ENCODE results near the gene DMXL2.
"Not testable (repeated sequence)": the region's sequence is repeated elsewhere in the genome, so short reads cannot be mapped to it uniquely, and the experiment has no call there.

Gene DMXL2

GRCh38 chr15:51575775-51576174, 46.8 kb downstream of the DMXL2 start:
- no peak for DNase-seq (ENCODE audit: low read depth)

DNA sequence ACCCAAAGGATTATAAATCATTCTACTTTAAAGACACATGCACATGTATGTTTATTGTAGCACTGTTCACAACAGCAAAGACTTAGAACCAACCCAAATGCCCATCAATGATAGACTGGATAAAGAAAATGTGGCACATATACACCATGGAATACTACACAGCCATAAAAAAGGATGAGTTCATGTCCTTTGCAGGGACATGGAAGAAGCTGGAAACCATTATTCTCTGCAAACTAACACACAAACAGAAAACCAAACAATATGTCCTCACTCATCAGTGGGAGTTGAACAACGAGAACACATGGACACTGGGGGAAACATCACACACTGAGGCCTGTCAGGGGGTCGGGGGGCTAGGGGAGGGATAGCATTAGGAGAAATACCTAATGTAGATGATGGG, 49.2 kb downstream of the DMXL2 start:
- not testable (repeated sequence) for DNase-seq (ENCODE audit: low read depth)

DNA sequence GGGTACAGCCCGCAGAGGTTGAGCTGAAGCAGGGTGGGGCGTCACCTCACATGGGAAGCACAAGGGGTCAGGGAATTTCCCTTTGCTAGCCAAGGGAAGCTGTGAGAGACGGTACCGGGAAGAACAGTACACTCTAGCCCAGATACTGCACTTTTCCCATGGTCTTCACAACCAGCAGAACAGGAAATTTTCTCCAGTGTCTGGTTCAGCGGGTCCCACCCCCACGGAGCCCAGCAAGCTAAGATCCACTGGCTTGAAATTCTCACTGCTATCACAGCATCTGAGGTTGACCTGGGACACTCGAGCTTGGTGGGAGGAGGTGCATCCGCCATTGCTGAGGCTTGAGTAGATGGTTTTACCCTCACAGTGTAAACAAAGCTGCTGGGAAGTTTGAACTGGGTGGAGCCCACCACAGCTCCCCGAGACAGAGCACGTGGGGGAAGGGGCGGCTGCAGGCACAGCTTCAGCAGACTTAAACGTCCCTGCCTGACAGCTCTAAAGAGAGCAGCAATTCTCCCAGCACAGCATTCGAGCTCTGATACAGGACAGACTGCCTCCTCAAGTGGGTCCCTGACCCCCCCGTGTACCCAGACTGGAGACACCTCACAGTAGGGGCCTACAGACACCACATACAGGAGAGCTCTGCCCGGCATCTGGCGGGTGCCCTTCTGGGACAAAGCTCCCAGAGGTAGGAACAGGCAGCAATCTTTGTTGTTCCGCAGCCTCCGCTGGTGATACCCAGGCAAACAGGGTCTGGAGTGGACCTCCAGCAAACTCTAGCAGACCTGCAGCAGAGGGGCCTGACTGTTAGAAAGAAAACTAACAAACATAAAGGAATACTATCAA, 53.4 kb downstream of the DMXL2 start:
- DNase-seq (ENCODE audit: low read depth) = not testable (repeated sequence)

DNA sequence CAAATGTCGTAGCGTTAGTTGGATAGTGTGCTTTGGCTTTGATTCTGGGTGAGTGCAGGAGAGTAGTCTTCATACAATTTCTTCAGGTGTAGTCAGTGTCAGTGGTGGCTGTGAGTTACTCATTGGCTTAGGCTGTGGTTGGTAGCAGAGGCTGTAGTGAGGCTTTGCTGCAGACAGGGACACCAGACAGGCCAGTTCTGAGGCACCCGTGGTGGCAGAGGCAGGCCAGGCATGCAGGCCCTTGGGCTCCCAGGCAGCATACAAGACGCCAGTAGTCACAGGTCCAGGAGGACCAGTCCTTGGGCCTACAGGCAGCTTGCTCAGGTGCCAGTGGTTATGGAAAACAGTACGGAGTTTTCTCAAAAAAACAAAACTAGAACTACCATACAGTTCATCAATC, 61.3 kb downstream of the DMXL2 start:
- no peak for DNase-seq (ENCODE audit: low read depth)

GRCh38 chr15:51558876-51559275, 63.7 kb downstream of the DMXL2 start:
- no peak for DNase-seq (ENCODE audit: low read depth)

- no peak for DNase-seq (ENCODE audit: low read depth)
Observed at GRCh38 chr15:51558411-51558810, 64.2 kb downstream of the DMXL2 start.

DNA sequence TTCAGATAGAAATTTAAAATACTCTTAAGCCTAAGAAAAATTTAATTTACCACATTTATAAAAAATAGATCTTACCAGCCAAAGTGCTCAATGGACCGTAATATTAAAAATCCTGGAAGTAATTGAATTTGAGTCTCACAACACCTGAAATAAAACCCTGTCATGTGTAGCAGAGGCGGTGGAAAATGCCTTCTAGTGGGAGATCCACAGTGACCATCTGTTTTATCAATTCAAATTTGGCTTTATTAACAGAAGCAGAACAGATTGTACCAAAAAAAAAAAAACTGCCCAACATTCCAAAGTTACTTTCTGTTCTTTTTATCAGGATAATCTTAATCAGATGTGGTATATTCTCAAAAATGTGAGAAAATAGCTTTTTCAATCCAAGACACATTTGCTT, 71.7 kb downstream of the DMXL2 start:
- DNase-seq (ENCODE audit: low read depth) = no peak

DNA sequence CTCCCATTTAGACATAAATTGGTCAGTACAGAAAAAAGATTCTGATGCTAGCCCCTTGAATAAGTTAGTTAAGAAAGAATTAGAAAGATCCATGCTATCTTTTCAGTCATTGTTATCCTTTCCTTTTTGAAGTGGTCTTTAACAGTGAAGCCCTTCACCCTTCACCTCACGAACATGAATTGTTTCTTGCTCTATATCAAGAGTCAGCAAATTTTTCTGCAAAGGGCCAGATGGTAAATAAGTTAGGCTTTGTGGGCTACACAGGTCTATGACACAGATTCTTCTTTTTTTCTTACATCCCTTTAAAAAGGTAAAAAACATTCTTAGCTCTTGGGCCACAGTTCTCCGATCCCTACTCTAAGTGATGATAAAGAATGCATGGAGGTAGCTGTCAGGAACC, 74.9 kb downstream of the DMXL2 start:
- DNase-seq (ENCODE audit: low read depth) = no peak

GRCh38 chr15:51536965-51537574, 85.5 kb downstream of the DMXL2 start:
- DNase-seq (ENCODE audit: low read depth) = no peak

DNA sequence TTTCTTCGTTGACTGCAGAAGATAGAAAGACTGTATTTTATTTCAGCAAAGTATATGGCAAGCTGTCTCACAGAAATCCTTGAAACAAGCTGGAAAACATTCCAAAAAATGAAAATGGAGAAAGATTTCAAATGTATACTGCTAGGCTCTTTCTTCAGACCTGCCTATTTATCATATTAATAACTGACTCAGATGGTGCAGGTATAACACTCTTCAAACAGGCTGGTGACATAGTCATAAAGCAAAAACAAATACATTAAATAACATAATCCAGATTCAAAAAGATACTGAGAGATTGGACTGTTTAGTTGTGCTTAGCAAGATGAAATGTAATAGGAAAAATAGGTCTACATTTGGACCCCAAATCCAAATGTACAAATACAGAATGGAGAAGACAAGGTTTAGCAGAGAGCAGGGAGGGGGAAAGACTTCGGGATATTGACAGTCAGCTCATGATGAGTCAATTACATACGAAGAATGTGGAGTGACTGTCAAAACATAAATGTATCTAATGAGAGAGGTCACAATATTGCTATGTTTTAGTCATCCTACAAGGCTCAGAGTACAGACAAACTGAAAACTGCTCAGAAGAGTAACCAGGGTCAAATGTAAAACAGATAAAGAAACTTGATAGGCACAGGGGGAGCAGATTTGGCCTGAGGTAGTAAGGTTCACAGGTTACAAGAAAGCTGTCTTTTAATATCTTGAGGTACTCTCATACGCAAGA, 88.7 kb downstream of the DMXL2 start:
- DNase-seq (ENCODE audit: low read depth) = no peak

DNA sequence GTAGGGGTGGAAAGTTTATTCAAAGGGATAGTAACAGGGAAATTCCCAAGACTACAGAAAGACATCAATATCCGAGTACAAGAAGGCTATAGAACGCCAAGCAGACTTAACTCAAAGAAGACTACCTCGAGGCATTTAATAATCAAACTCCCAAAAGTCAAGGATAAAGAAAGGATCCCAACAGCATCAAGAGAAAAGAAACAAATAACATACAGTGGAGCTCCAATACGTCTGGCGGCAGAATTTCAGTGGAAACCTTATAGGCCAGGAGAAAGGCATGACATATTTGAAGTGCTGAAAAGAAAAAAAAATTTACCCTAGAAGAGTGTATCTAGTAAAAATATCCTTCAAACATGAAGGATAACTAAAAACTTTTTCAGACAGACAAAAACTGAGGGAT, 95.6 kb downstream of the DMXL2 start:
- no peak for DNase-seq (ENCODE audit: low read depth)

DNA sequence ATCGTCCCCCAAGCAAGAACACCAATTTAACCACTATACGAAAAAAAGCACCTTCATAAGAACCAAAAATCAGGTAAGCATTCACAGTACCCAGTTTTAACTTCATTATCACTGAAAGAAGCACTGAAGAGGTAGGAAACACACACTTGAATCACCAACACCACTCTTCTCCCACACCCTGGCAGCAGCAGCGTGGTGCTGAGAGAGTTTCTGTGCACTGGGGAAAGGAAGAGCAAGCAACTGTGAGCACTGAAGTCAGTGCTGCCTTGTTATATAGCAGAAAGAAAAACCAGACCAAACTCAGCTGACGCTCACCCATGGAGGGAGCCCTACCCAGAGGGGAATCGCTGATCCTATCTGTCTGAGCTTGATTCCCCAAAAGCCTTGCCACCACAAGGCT, 98.2 kb downstream of the DMXL2 start:
- no peak for DNase-seq (ENCODE audit: low read depth)

GRCh38 chr15:51516291-51516690, 106.3 kb downstream of the DMXL2 start:
- no peak for DNase-seq (ENCODE audit: low read depth)

DNA sequence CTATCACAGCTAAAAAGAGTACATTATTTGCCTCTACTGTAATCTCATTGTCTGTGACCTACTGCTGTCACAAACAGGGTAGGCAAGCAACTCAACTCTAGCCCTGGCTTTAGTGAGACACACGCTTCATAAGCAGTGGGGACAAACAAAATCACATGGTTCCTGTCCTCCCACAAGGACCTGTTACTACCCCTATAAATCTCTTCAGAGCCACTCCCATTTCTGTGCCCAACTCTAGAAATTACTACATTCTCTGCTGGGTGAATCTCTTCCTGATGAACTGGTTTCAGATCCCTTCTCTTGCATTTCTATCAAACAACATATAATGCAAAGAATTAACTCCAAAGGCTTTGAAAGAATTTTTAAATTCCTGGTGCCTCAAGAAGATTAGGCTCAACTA, 117.3 kb downstream of the DMXL2 start:
- DNase-seq (ENCODE audit: low read depth) = no peak

DNA sequence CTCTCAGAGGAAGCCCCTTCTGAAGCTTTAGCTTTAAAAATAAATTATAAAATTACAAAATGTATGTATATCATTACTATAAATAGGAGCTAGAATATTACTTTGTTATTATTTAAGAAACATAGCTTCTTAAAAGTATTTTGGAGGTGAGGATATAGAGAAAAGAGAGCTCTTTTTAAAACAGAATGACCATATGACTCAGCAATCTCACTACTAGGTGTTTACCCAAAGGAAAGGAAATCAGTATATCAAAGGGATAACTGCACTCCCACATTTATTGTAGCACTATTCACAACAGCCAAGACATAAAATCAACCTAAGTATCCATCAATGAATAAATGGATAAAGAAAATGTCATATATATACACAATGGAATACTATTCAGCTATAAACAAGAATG, 119.6 kb downstream of the DMXL2 start:
- DNase-seq (ENCODE audit: low read depth) = no peak

DNA sequence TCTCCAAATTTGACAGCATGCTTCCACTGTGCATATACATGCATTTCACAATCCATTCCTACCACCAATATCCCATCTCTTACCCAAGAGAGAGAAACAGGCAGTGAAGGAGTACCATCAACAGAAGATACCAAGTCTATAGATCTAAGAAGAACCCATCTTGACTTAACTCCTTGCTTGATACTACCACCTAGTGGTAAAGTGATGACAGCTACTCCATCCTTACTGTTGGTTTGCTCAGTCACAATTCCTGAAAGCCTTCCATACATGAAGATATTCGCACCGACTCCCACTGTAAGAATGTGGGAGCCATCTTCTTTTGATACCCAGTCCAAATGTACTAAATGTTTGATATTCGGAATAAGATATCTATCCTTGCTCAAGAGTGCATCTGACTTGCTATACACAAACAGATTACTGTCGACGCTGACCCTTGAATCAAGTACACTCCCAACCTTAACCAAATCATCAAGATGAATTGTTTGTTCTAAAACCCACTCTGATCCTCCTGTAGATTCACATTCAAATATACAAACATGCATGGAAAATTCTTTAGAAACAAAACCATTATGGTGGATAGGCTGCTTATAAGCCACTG, 123.1 kb downstream of the DMXL2 start:
- no peak for DNase-seq (ENCODE audit: low read depth)

DNA sequence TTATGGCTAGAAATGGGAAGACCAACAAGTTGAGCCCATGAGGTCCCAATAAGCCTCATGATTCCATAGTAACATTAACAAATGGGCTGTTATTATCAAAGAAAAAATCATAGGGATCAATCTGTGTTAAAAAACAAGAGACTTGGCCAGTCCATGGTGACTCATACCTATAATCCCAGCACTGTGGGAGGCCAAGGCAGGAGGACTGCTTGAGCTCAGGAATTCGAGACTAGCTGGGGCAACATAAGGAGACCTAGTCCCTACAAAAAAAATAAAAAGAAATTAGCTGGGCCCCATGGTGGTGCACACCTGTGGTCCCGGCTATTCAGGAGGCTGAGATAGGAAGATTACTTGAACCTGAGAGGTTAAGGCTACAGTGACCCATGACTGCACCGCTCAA, 124.8 kb downstream of the DMXL2 start:
- DNase-seq (ENCODE audit: low read depth) = no peak

DNA sequence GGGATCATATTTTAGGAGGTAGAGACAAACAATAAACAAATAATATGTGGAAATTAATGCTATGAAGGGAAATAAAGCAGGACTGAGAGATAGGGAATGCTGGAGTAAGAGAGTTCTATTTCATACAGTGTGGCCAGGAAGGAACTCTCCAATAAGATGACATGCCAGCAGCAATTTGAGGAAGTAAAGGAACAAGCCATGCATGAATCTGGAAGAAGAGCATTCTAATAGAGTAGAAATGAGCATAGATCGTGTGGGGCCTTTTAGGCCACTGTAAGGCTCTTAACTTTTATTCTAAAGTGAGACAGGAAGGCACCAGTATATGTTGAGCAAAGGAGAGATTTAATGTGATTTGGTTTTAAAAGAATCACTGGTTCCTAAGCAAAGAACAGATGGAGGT, 126.3 kb downstream of the DMXL2 start:
- DNase-seq (ENCODE audit: low read depth) = no peak

GRCh38 chr15:51494411-51495314, 127.9 kb downstream of the DMXL2 start:
- no peak for DNase-seq (ENCODE audit: low read depth)

- no peak for DNase-seq (ENCODE audit: low read depth)
Observed at GRCh38 chr15:51493892-51494291, 128.7 kb downstream of the DMXL2 start.

GRCh38 chr15:51492528-51492927, 130.0 kb downstream of the DMXL2 start:
- no peak for DNase-seq (ENCODE audit: low read depth)

GRCh38 chr15:51491941-51492340, 130.6 kb downstream of the DMXL2 start:
- DNase-seq (ENCODE audit: low read depth) = no peak

All from activated gamma-delta T cell treated with anti-CD3 and anti-CD28 coated beads, Interleukin-2, amount 50 U/mL, for 16 hours (primary cell).